ENCODE results near the gene CHMP1A.
A peak's percentile ranks its signal among the peaks of the same experiment; 100 is the strongest.
"Not testable (repeated sequence)": the region's sequence is repeated elsewhere in the genome, so short reads cannot be mapped to it uniquely, and the experiment has no call there.

Gene CHMP1A

GRCh38 chr16:89693289-89693731 is 35.8 kb upstream of the CHMP1A start:
- H3K4me3 ChIP-seq (ENCODE audit: low read depth, low read length), result no peak overlapping the region

- H3K4me3 ChIP-seq (ENCODE audit: low read depth, low read length), result no peak overlapping the region
These were observed 34.6 kb upstream of the CHMP1A start for GRCh38 chr16:89691986-89692569.

- H3K4me3 ChIP-seq (ENCODE audit: low read depth, low read length), result no peak overlapping the region
These were observed 33.9 kb upstream of the CHMP1A start for GRCh38 chr16:89691231-89691985.

GRCh38 chr16:89690392-89690901 is 32.9 kb upstream of the CHMP1A start:
- no peak overlapping the region for H3K4me3 ChIP-seq (ENCODE audit: low read depth, low read length)

GRCh38 chr16:89689621-89690020 is 32.1 kb upstream of the CHMP1A start:
- H3K4me3 ChIP-seq (ENCODE audit: low read depth, low read length), result not testable (repeated sequence)

GRCh38 chr16:89689142-89689541 is 31.6 kb upstream of the CHMP1A start:
- no peak overlapping the region for H3K4me3 ChIP-seq (ENCODE audit: low read depth, low read length)

GRCh38 chr16:89688395-89688794 is 30.9 kb upstream of the CHMP1A start:
- no peak overlapping the region for H3K4me3 ChIP-seq (ENCODE audit: low read depth, low read length)

GRCh38 chr16:89687092-89687940 is 29.8 kb upstream of the CHMP1A start:
- peak overlapping the region; percentile 82 for H3K4me3 ChIP-seq (ENCODE audit: low read depth, low read length)

- peak within 1 kb of the TSS; percentile 82 for H3K4me3 ChIP-seq (ENCODE audit: low read depth, low read length)
These were observed 29.1 kb upstream of the CHMP1A start, which contains the start of gene CDK10 for GRCh38 chr16:89686520-89687091. TSS of gene CDK10 (plus strand) at chr16:89686689. CDS start at chr16:89686711, 22 bp downstream.

- H3K4me3 ChIP-seq (ENCODE audit: low read depth, low read length), result no peak overlapping the region
These were observed 28.4 kb upstream of the CHMP1A start for GRCh38 chr16:89685916-89686315.

- H3K4me3 ChIP-seq (ENCODE audit: low read depth, low read length), result no peak overlapping the region
These were observed 20.8 kb upstream of the CHMP1A start for GRCh38 chr16:89678258-89678657.

GRCh38 chr16:89672177-89672941 is 14.9 kb upstream of the CHMP1A start:
- H3K4me3 ChIP-seq (ENCODE audit: low read depth, low read length), result no peak overlapping the region

GRCh38 chr16:89671565-89671964 is 14.1 kb upstream of the CHMP1A start:
- H3K4me3 ChIP-seq (ENCODE audit: low read depth, low read length), result not testable (repeated sequence)

- no peak overlapping the region for H3K4me3 ChIP-seq (ENCODE audit: low read depth, low read length)
These were observed 13.3 kb upstream of the CHMP1A start for GRCh38 chr16:89670496-89671431.

- no peak overlapping the region for H3K4me3 ChIP-seq (ENCODE audit: low read depth, low read length)
These were observed 12.2 kb upstream of the CHMP1A start for GRCh38 chr16:89669755-89670154.

- no peak overlapping the region for H3K4me3 ChIP-seq (ENCODE audit: low read depth, low read length)
These were observed 11.3 kb upstream of the CHMP1A start for GRCh38 chr16:89668790-89669158.

GRCh38 chr16:89667633-89668032 is 10.1 kb upstream of the CHMP1A start:
- H3K4me3 ChIP-seq (ENCODE audit: low read depth, low read length), result no peak overlapping the region

- H3K4me3 ChIP-seq (ENCODE audit: low read depth, low read length), result not testable (repeated sequence)
These were observed 9.5 kb upstream of the CHMP1A start for GRCh38 chr16:89667000-89667399.

- not testable (repeated sequence) for H3K4me3 ChIP-seq (ENCODE audit: low read depth, low read length)
These were observed 6.7 kb upstream of the CHMP1A start for GRCh38 chr16:89664238-89664637.
